ENCODE data around the gene PHC1. TPM values are rescaled to one million over a fixed set of nuclear protein-coding genes. Genes with fewer than 3 reads are reported as not detected.

Gene PHC1
- total RNA-seq, 1 experiment from 2014 or later = 40.3 TPM

DNA sequence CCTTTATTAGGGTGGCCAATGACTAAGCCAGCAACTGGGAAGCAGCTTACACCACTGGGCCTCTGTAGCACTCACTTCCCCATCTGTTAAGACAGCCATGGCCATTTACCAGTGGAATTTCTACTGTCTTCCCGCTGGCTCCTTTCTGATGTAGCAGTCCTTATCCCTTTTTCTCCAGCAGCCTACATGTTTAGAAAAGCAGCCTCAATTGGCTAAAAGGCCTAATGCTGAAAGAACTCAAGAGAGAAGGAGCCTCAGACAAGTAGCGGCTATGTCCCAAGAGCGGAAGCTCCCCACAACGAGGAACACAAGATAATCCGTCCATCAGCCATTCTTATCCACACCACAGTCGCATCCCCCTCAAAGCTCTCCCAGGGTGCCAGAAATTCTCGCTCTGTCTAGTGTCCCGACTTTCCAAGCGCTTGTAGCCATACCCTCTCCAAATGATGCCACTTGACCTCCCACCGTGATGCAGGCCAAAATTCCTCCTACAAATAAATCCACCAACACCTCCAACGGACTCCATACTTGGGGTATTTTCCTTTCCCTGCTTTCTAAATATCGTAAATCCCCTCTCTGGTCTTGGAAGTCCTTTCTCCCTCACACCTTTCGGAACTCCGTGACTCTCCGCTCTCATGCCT lies 34.5 kb downstream of the PHC1 start:
- DNase-seq (ENCODE audit: low spot score) = peak; percentile 57
- ChIA-PET CTCF (interaction anchor here (0.8 to 0.9 kb wide), 3 partner anchors 34 to 267 kb away, joined by 3 to 4 read pairs (median 4); partner anchors contain the start of gene PHC1), POLR2A (ENCODE audit: low non-redundant PET) (no interaction called here)
- TF ChIP-seq, protein P1, sequence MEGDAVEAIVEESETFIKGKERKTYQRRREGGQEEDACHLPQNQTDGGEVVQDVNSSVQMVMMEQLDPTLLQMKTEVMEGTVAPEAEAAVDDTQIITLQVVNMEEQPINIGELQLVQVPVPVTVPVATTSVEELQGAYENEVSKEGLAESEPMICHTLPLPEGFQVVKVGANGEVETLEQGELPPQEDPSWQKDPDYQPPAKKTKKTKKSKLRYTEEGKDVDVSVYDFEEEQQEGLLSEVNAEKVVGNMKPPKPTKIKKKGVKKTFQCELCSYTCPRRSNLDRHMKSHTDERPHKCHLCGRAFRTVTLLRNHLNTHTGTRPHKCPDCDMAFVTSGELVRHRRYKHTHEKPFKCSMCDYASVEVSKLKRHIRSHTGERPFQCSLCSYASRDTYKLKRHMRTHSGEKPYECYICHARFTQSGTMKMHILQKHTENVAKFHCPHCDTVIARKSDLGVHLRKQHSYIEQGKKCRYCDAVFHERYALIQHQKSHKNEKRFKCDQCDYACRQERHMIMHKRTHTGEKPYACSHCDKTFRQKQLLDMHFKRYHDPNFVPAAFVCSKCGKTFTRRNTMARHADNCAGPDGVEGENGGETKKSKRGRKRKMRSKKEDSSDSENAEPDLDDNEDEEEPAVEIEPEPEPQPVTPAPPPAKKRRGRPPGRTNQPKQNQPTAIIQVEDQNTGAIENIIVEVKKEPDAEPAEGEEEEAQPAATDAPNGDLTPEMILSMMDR (conservative IDR thresholded peaks at IDR 0.05; ENCODE audit: low read depth, low read length) = no peak
- TF ChIP-seq EZH2 (IDR thresholded peaks at IDR 0.05; ENCODE audit: borderline replicate concordance, low read depth, low read length, poor library complexity, severe bottlenecking) = no peak
- Histone ChIP-seq H3K4me1 (ENCODE audit: insufficient read depth, low read length, poor library complexity, severe bottlenecking) (peaks cover 16% of the 10 kb centered on the region), H3K27ac (ENCODE audit: low read depth, low read length, poor library complexity, severe bottlenecking) (peak overlapping the region; percentile 96), H3K27me3 (replicated peaks; ENCODE audit: insufficient read depth, low read depth, low read length, poor library complexity) (no peaks in the 10 kb centered on the region), H3K36me3 (ENCODE audit: insufficient read depth, low read length, poor library complexity, severe bottlenecking) (peaks cover 24% of the 10 kb centered on the region), H3K9me3 (ENCODE audit: low read depth, low read length, poor library complexity, severe bottlenecking) (no peaks in the 10 kb centered on the region), H3K4me3 (ENCODE audit: low read depth, low read length, poor library complexity, severe bottlenecking) (peak overlapping the region; percentile 80)
- BruUV-seq (replicated peaks) = TSS peak; percentile 63
- intact Hi-C loops (cut with micrococcal nuclease; ENCODE audit: unreplicated experiment) = loop anchor here (5.0 kb wide), 1 partner anchor 37 kb away; the partner anchor contains the start of gene PHC1

DNA sequence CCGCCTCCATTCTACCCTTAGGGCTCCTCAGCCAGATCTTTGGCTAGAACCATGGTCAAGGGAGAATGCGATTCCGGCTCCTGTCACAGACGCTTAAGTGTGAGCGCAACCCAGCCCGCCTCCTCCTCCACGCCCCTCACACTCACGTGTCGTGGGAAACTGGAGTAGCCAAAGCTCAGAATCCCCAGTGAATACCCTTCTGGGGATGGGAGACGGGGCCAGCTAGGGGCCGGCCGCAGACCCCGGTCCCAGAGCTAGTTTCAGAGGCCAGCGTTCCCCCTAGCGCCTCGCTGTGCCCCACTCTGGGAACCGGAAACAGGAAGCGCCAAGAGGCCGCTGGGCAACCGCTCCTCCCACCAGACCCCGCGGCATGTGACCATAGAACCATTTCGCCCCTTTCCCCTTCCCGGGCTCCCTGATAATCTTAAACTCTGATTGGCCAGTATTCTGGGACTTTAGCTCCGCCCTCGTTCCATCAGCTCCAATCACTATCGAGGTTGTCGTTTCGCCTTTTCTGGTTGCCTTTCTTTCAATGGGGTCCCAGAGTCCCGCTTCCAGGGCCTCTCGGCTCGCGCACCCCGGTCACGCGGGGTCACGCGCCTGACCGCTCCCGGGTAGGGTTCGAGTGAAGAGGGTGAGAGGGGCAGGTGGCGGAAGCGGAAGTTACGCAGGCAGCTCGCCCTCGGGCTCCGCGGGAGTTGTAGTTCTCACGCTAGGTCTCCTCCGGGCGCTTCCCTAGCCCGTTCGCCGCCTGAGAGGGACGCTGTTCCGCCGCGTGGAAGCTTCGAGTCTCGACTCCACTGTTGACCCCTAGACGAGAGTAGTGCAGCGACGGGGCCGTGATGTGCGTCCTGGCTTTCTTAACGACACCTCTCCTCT lies 35.3 kb downstream of the PHC1 start, which contains the start of gene M6PR:
TSS of gene M6PR (minus strand) at position 304 of the 879 bp plus-strand sequence. CDS start 3,241 bp downstream, outside the sequence.
- intact Hi-C loops (cut with micrococcal nuclease; ENCODE audit: unreplicated experiment) = loop anchor here (1.0 to 5.0 kb wide), 2 partner anchors 37 to 90 kb away; partner anchors contain the start of gene PHC1
- peaks cover 17% of the 10 kb centered on the region for H3K36me3 ChIP-seq (ENCODE audit: insufficient read depth, low read length, poor library complexity, severe bottlenecking)
- H3K4me1 ChIP-seq (ENCODE audit: insufficient read depth, low read length, poor library complexity, severe bottlenecking) = peaks cover 16% of the 10 kb centered on the region
- ChIA-PET POLR2A (ENCODE audit: low non-redundant PET) (no interaction called here), CTCF (interaction anchor here (0.8 to 0.9 kb wide), 3 partner anchors 35 to 268 kb away, joined by 3 to 4 read pairs (median 4); partner anchors contain the start of gene PHC1)
- no peaks in the 10 kb centered on the region for H3K9me3 ChIP-seq (ENCODE audit: low read depth, low read length, poor library complexity, severe bottlenecking)
- H3K27ac ChIP-seq (ENCODE audit: low read depth, low read length, poor library complexity, severe bottlenecking) = peak within 1 kb of the TSS; percentile 96
- no peaks in the 10 kb centered on the region for H3K27me3 ChIP-seq (replicated peaks; ENCODE audit: insufficient read depth, low read depth, low read length, poor library complexity)
- DNase-seq (ENCODE audit: low spot score) = peak; percentile 97
- BruUV-seq (replicated peaks) = no TSS peak
- peak within 1 kb of the TSS; percentile 80 for H3K4me3 ChIP-seq (ENCODE audit: low read depth, low read length, poor library complexity, severe bottlenecking)
- TF ChIP-seq, protein P1 (conservative IDR thresholded peaks at IDR 0.05; ENCODE audit: low read depth, low read length) = peak; percentile 62
- no peak for TF ChIP-seq EZH2 (IDR thresholded peaks at IDR 0.05; ENCODE audit: borderline replicate concordance, low read depth, low read length, poor library complexity, severe bottlenecking)

DNA sequence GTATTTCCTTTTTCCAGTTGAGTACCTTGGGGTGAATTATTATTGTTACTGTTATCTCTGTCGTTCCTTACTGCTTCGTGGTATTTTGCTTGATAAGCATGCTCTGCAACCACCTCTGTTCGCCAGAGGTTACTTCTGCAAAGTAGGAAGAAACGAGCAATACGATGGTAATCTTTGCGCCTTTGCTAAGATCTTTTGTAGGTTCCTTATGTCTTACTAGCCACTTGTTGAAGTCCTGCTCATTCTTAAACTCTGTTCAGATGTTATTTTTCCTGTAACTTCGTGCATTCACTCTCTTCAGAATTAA lies 35.9 kb downstream of the PHC1 start:
- TF ChIP-seq, protein P1 (conservative IDR thresholded peaks at IDR 0.05; ENCODE audit: low read depth, low read length) = no peak
- no peak for TF ChIP-seq EZH2 (IDR thresholded peaks at IDR 0.05; ENCODE audit: borderline replicate concordance, low read depth, low read length, poor library complexity, severe bottlenecking)
- H3K4me3 ChIP-seq (ENCODE audit: low read depth, low read length, poor library complexity, severe bottlenecking) = peak overlapping the region; percentile 80
- H3K4me1 ChIP-seq (ENCODE audit: insufficient read depth, low read length, poor library complexity, severe bottlenecking) = peaks cover 16% of the 10 kb centered on the region
- ChIA-PET CTCF (interaction anchor here (0.8 to 0.9 kb wide), 2 partner anchors 99 to 293 kb away, joined by 3 to 4 read pairs; no protein-coding TSS in a partner anchor), POLR2A (ENCODE audit: low non-redundant PET) (no interaction called here)
- H3K27ac ChIP-seq (ENCODE audit: low read depth, low read length, poor library complexity, severe bottlenecking) = peak overlapping the region; percentile 96
- no peaks in the 10 kb centered on the region for H3K9me3 ChIP-seq (ENCODE audit: low read depth, low read length, poor library complexity, severe bottlenecking)
- DNase-seq (ENCODE audit: low spot score) = no peak
- no peaks in the 10 kb centered on the region for H3K27me3 ChIP-seq (replicated peaks; ENCODE audit: insufficient read depth, low read depth, low read length, poor library complexity)
- intact Hi-C loops (cut with micrococcal nuclease; ENCODE audit: unreplicated experiment) = loop anchor here (1.0 kb wide), 1 partner anchor 89 kb away; no protein-coding TSS in a partner anchor
- peaks cover 12% of the 10 kb centered on the region for H3K36me3 ChIP-seq (ENCODE audit: insufficient read depth, low read length, poor library complexity, severe bottlenecking)
- TSS peak; percentile 70 for BruUV-seq (replicated peaks)
